PFSK-1 (cell line): ENCODE results near the gene HINT3.

ENCODE experiments used
- FOXP2 ChIP-seq: optimal IDR thresholded peaks from 2 replicates; pipeline ENCODE3; 2011; ENCODE audit warnings: borderline replicate concordance, control low read depth, inconsistent platforms; ENCODE audit not compliant: insufficient read depth; ENCODE audit errors: extremely low read length, extremely low read depth
- POLR2AphosphoS5 ChIP-seq: IDR thresholded peaks from 2 replicates; pipeline ENCODE4 v1.6.1; 2012; ENCODE audit warnings: low read depth, mild to moderate bottlenecking, control low read depth, low read length, moderate library complexity
- SIN3A ChIP-seq: IDR thresholded peaks from 2 replicates; pipeline ENCODE4 v1.6.1; 2012; ENCODE audit warnings: mild to moderate bottlenecking, low read length, moderate library complexity, borderline replicate concordance; ENCODE audit not compliant: insufficient read depth
- TAF1 ChIP-seq: IDR thresholded peaks from 2 replicates; pipeline ENCODE4 v1.6.1; 2012; ENCODE audit warnings: low read length, control low read depth, borderline replicate concordance; ENCODE audit not compliant: insufficient read depth
- TF ChIP-seq, protein P1 (sequence below), 2 experiments: IDR thresholded peaks; 2 replicates each; pipeline versions ENCODE4 v1.6.1 to v1.8.0; 2011 to 2012; ENCODE audit warnings: low read depth in 2 of 2, low read length in 2 of 2, control low read depth in 1 of 2, inconsistent platforms in 1 of 2, mild to moderate bottlenecking in 1 of 2, moderate library complexity in 1 of 2; ENCODE audit not compliant: insufficient read depth in 1 of 2

The HINT3 gene

DNA sequence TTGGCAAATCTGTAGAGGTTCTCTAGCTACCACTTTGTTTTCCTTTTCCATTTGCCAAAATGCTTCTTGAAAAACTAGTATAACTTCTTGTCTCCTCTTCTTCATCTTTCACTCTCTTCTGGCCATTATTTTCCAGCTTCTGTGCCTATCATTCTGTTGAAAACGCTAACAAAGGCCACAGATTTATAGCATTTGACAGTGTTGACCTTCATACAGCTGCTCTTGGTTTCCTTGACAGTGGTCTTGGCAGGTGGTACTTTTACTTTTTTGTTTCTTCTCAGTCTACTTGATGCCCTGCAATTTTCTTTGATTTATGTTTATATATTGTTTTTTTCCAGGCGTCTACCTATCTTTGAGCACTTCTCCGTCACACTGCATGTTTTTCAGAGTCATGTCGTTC lies 53.5 kb downstream of the HINT3 start:
- TF ChIP-seq FOXP2 (no peak), SIN3A (no peak), POLR2AphosphoS5 (no peak), TAF1 (no peak)
- TF ChIP-seq, protein P1, sequence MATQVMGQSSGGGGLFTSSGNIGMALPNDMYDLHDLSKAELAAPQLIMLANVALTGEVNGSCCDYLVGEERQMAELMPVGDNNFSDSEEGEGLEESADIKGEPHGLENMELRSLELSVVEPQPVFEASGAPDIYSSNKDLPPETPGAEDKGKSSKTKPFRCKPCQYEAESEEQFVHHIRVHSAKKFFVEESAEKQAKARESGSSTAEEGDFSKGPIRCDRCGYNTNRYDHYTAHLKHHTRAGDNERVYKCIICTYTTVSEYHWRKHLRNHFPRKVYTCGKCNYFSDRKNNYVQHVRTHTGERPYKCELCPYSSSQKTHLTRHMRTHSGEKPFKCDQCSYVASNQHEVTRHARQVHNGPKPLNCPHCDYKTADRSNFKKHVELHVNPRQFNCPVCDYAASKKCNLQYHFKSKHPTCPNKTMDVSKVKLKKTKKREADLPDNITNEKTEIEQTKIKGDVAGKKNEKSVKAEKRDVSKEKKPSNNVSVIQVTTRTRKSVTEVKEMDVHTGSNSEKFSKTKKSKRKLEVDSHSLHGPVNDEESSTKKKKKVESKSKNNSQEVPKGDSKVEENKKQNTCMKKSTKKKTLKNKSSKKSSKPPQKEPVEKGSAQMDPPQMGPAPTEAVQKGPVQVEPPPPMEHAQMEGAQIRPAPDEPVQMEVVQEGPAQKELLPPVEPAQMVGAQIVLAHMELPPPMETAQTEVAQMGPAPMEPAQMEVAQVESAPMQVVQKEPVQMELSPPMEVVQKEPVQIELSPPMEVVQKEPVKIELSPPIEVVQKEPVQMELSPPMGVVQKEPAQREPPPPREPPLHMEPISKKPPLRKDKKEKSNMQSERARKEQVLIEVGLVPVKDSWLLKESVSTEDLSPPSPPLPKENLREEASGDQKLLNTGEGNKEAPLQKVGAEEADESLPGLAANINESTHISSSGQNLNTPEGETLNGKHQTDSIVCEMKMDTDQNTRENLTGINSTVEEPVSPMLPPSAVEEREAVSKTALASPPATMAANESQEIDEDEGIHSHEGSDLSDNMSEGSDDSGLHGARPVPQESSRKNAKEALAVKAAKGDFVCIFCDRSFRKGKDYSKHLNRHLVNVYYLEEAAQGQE (IDR thresholded peaks at IDR 0.05; ENCODE audit: insufficient read depth in 1 of 2, low read depth in 2 of 2, low read length in 2 of 2) = no peak

DNA sequence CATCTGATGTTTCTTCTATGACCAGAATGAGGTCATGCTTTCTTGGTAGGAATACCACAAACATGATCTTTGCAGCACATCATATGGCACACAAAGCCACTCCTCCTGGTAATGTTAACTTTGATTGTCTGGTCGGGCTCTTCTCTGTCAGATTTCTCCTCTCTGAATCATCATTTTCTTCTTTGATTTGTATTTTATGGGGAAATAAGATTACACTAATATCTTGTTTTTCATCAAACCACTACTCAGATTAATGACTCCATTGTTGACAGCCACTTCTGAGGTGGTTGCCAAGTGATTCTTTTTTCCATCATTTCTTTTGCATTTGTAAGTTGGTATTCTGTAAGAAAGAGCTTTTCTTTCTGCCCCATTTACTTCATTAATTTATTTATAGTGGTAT lies 59.3 kb downstream of the HINT3 start:
- TF ChIP-seq POLR2AphosphoS5 (no peak), TAF1 (no peak), SIN3A (no peak), FOXP2 (no peak)
- TF ChIP-seq, protein P1 (IDR thresholded peaks at IDR 0.05; ENCODE audit: insufficient read depth in 1 of 2, low read depth in 2 of 2, low read length in 2 of 2) = no peak

DNA sequence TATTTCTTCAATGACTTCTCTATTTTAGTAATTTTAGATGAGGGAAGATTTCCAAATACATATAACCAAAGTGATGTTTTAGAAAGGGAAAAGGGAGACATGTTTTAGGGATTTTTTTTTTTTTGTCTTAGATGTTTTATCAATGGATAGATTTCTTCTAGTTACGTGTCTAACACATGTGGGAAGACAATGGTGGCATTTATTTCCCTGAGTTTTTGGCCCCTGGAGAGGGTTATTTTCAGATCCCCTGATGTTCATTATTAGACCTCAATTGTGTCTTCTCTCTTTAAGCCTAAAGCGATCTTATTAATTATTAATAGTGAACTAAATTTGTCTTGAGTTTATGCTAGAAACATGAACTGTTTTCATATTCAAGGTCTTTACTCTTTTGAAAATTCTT lies 60.0 kb downstream of the HINT3 start:
- TF ChIP-seq SIN3A (no peak), FOXP2 (no peak), POLR2AphosphoS5 (no peak), TAF1 (no peak)
- TF ChIP-seq, protein P1 (IDR thresholded peaks at IDR 0.05; ENCODE audit: insufficient read depth in 1 of 2, low read depth in 2 of 2, low read length in 2 of 2) = no peak

DNA sequence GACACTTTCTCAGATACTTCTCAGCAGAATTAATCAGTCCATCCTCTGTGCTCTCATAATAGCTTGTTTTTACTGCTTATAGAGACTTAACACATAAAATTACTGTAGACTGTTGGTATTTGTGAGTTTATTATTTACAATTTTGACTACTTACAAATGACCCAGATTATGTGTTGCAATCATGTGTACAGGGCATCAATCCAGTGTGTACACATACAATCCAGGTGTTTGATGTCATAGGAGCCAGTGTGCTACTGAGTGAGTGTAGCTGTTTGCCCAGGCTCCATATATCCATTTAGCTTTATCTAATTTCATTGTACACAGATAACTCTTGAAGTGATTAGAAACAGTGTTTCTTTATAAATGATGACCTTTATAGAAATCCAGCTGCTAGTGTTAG lies 61.1 kb downstream of the HINT3 start:
- TF ChIP-seq FOXP2 = no peak
- no peak for TF ChIP-seq SIN3A
- no peak for TF ChIP-seq TAF1
- TF ChIP-seq, protein P1 (IDR thresholded peaks at IDR 0.05; ENCODE audit: insufficient read depth in 1 of 2, low read depth in 2 of 2, low read length in 2 of 2) = no peak
- no peak for TF ChIP-seq POLR2AphosphoS5

DNA sequence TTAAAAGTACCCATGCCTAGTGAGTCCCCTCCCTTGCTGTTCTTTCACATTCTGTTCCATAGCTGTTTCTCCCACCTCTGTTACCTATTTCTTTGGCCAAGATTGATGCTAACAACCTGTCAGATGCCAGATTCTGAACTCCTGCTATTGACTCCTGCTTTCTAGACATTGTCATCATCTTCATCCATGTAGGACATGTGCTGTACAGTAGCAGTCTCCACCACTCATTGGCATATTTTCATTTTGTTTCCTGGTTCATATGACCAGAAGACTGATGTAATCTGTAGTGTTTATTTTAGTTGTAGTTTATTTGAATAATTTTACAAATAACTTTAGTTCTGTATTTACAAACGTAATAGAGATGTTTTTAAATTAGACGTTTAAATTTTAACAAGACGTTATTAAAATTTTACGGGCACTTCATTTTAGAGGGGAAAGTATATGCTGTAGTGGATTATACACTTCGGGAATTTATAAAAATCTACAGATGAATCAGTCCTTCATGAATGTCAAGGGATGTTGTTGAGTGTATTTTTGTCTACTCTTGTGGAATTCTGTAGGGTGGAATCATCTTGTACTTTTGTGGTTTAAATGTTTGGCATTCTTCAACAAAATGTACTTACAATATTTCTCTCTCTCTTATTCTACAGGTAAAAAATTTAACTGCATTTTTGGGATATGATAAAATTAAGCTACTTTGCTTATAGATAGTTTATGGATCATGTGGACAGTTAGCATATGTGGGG lies 63.9 kb downstream of the HINT3 start:
- TF ChIP-seq, protein P1 (IDR thresholded peaks at IDR 0.05; ENCODE audit: insufficient read depth in 1 of 2, low read depth in 2 of 2, low read length in 2 of 2) = no peak
- TF ChIP-seq FOXP2 (no peak), SIN3A (no peak), TAF1 (no peak), POLR2AphosphoS5 (no peak)
